Measurements from ENCODE around the gene ZKSCAN1.

Gene ZKSCAN1

DNA sequence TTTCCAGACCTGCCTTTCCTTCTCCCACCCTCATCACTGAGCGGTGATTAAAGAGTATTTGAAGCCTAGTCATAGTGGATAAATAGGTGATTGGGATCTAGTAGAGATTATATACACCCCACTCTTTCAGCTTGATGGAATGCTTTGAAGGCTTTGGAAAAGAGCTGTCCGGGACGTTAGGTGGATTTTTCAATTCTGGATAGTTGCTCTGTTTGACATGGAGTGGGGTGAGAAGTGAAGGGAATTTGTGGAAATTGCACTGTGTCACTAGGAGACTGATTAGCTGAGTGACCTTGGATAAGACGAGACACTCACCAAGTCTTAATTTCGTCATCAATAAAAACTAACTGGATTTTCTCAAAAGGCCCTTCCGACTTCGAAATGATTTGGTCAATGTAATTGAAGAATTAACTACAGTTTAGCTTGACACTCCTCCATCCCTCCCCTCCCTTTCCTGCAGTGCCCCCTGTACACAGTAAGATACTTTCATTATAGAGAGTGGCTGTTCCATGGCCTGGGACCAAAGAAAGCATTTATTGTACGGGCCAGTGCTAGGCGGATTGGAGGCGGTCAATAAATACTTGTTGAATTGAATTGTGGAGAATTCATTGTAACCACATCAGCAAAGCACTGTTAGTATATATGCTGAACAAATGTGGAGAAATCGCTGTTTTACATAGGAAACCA is 962 bp downstream of the ZKSCAN1 start:
- DNase-seq (ENCODE audit: low read depth in 2 of 2): peak in 1 of 2 donors; percentile 28
- TF ChIP-seq, protein P1, sequence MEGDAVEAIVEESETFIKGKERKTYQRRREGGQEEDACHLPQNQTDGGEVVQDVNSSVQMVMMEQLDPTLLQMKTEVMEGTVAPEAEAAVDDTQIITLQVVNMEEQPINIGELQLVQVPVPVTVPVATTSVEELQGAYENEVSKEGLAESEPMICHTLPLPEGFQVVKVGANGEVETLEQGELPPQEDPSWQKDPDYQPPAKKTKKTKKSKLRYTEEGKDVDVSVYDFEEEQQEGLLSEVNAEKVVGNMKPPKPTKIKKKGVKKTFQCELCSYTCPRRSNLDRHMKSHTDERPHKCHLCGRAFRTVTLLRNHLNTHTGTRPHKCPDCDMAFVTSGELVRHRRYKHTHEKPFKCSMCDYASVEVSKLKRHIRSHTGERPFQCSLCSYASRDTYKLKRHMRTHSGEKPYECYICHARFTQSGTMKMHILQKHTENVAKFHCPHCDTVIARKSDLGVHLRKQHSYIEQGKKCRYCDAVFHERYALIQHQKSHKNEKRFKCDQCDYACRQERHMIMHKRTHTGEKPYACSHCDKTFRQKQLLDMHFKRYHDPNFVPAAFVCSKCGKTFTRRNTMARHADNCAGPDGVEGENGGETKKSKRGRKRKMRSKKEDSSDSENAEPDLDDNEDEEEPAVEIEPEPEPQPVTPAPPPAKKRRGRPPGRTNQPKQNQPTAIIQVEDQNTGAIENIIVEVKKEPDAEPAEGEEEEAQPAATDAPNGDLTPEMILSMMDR (IDR thresholded peaks at IDR 0.05; ENCODE audit: low read depth, low read length): no peak

DNA sequence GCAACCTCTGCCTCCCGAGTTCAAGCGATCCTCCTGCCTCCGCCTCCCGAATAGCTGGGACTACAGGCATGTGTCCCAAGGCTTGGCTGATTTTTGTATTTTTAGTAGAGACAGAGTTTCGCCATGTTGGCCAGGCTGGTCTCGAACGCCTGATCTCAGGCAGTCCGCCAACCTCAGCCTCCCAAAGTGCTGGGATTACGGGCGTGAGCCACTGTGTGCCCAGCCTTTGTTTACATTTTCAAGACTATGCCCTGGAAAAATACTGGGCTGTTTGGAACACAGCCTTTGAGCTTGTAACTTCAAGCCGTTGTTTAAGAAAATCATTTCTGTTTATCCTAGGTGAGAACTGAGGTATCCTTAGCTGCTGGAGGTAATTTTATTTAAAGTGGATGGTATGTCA is 1.9 kb downstream of the ZKSCAN1 start:
- TF ChIP-seq, protein P1 (IDR thresholded peaks at IDR 0.05; ENCODE audit: low read depth, low read length): no peak
- DNase-seq (ENCODE audit: low read depth in 2 of 2): no peak
- H3K4me3 ChIP-seq (replicated peaks in 1 of 2; ENCODE audit: low read depth in 2 of 2, low read length in 2 of 2): no peak overlapping the region

More for the DNA sequence above, 962 bp downstream of the ZKSCAN1 start:
- peak overlapping the region; percentile 99 for H3K4me3 ChIP-seq (replicated peaks in 1 of 2; ENCODE audit: low read depth in 2 of 2, low read length in 2 of 2)

DNA sequence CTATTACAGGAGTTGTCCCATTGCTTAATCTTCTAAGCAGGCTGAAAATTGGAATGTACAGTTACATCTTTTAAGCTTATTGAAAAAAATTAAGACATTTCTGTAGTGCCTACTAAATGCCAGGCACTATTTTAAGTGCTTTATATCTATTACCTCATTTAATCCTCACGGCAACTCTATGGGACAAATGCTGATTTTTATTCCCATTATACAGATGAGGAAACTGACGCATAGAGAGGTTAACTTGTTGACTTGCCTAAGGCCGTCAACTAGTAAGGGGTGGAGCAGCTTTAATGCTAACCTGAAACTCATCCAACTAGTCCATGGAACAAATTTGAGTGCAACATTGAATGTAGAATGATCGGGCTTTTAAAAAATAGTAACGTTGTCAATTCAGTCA is 2.5 kb downstream of the ZKSCAN1 start:
- DNase-seq (ENCODE audit: low read depth in 2 of 2): no peak
- TF ChIP-seq, protein P1 (IDR thresholded peaks at IDR 0.05; ENCODE audit: low read depth, low read length): no peak
- no peak overlapping the region for H3K4me3 ChIP-seq (replicated peaks in 1 of 2; ENCODE audit: low read depth in 2 of 2, low read length in 2 of 2)

DNA sequence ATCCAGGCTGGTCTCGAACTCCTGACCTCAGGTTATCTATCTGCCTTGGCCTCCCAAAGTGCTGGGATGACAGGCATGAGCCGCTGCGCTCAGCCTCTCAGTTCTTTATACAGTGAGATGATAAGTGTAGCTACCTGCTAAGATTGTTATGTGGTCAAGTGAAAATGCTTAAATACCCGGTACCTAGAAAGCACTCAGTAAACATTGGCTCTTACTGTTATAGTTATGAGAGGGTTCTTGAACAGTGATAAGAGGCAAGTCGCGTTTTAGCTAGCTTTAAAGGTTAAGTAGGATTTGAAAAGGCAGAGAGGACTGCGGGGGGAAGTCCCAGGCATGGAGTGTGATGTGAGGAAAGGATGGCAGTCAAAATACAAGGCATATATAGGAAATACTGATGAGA is 4.5 kb downstream of the ZKSCAN1 start:
- TF ChIP-seq, protein P1 (IDR thresholded peaks at IDR 0.05; ENCODE audit: low read depth, low read length): no peak
- H3K4me3 ChIP-seq (replicated peaks in 1 of 2; ENCODE audit: low read depth in 2 of 2, low read length in 2 of 2): no peak overlapping the region
- DNase-seq (ENCODE audit: low read depth in 2 of 2): no peak

DNA sequence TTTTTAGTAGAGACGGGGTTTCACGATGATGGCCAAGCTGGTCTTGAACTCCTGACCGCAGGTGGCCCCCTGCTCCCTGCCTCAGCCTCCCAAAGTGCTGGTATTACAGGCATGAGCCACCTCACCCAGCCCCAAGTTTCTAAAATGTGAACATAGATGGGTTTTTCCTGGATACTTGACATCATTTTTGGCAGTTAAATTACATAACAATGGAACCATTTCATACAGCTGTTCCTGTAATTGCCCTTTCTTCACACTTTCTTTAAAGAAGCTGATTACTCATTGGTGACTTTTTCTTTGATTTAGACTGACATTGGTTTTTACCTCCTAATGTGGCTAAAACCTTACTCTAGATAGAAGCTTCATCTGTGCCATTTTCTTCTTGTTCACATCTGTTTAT is 5.9 kb downstream of the ZKSCAN1 start:
- no peak overlapping the region for H3K4me3 ChIP-seq (replicated peaks in 1 of 2; ENCODE audit: low read depth in 2 of 2, low read length in 2 of 2)
- DNase-seq (ENCODE audit: low read depth in 2 of 2): no peak
- TF ChIP-seq, protein P1 (IDR thresholded peaks at IDR 0.05; ENCODE audit: low read depth, low read length): no peak

DNA sequence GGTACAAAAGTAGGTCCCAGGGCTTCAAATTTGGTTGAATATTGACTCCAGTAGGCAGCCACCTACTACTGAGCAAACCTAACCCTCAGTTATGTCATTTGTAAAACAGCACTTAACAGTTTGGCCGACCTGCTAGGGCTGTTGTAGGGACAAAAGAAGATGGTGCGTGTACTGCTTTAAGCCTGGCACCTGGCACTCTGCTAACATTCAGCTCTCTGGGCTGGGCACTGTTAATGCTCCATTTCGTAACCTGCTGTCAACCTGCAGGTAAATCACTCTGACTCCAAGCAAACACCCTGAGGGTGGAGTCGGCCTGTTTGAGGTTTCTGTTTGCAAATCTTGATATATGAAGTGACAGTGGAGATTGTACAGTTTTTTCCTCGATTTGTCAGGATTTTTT is 7.2 kb downstream of the ZKSCAN1 start:
- TF ChIP-seq, protein P1 (IDR thresholded peaks at IDR 0.05; ENCODE audit: low read depth, low read length): no peak
- no peak overlapping the region for H3K4me3 ChIP-seq (replicated peaks in 1 of 2; ENCODE audit: low read depth in 2 of 2, low read length in 2 of 2)
- no peak for DNase-seq (ENCODE audit: low read depth in 2 of 2)

DNA sequence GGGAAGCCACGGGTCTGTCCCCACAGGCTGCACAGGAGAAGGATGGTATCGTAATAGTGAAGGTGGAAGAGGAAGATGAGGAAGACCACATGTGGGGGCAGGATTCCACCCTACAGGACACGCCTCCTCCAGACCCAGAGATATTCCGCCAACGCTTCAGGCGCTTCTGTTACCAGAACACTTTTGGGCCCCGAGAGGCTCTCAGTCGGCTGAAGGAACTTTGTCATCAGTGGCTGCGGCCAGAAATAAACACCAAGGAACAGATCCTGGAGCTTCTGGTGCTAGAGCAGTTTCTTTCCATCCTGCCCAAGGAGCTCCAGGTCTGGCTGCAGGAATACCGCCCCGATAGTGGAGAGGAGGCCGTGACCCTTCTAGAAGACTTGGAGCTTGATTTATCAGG is 8.1 kb downstream of the ZKSCAN1 start:
- TF ChIP-seq, protein P1 (IDR thresholded peaks at IDR 0.05; ENCODE audit: low read depth, low read length): no peak

More for the DNA sequence above, 8.1 kb downstream of the ZKSCAN1 start:
- no peak overlapping the region for H3K4me3 ChIP-seq (replicated peaks in 1 of 2; ENCODE audit: low read depth in 2 of 2, low read length in 2 of 2)
- DNase-seq (ENCODE audit: low read depth in 2 of 2): no peak
